Caco-2 (cell line): ENCODE data around the gene SH3TC2. TPM values are rescaled to one million over a fixed set of nuclear protein-coding genes. Genes with fewer than 3 reads are reported as not detected.

ENCODE experiments used
- BruUV-seq: library from RNA; stranded (reverse); fragments of 400-500 nt; replicated peaks from 2 replicates; lab custom pipeline; 2021; lab: Mats Ljungman, UMichigan
- CTCF ChIA-PET: fragments of 300-600 bp; sonication (Branson Sonifier 250); formaldehyde crosslinking; loops from one replicate; lab custom pipeline; 2022; ENCODE audit warnings: antibody characterized with exemption; lab: Charles Lee
- POLR2A ChIA-PET: fragments of 300-600 bp; sonication (Branson Sonifier 250); formaldehyde crosslinking; loops from one replicate; lab custom pipeline; 2022; ENCODE audit warnings: antibody characterized with exemption; lab: Charles Lee
- DNase-seq, 2 experiments: peaks; one replicate each; pipeline versions ENCODE4 v3.0.0 to v3.0.0-alpha.2; 2020 to 2022
- H3K27me3 ChIP-seq: replicated peaks from 2 replicates; pipeline ENCODE4 v1.6.0; 2011; ENCODE audit warnings: low read length; ENCODE audit not compliant: control insufficient read depth, insufficient read depth
- H3K36me3 ChIP-seq: 2 replicates; pipeline ENCODE4 v1.5.1; 2011; ENCODE audit warnings: low read length; ENCODE audit not compliant: control insufficient read depth, insufficient read depth
- H3K4me1 ChIP-seq: fragments of 250-450 bp; sonication (Bioruptor Pico); 2 replicates; pipeline ENCODE4 v1.5.1; 2020; ENCODE audit warnings: mild to moderate bottlenecking
- H3K4me3 ChIP-seq: 2 replicates; pipeline ENCODE4 v1.5.1; 2011; ENCODE audit warnings: low read depth, mild to moderate bottlenecking, control low read depth, low read length
- H3K9me3 ChIP-seq: fragments of 250-450 bp; sonication (Bioruptor Pico); 2 replicates; pipeline ENCODE4 v1.5.1; 2020; ENCODE audit warnings: mild to moderate bottlenecking, moderate library complexity
- H3K27ac Mint-ChIP-seq: one replicate; pipeline ENCODE4 v1.8.0; 2022; ENCODE audit warnings: mixed read lengths; ENCODE audit not compliant: unreplicated experiment
- H3K27me3 Mint-ChIP-seq: one replicate; pipeline ENCODE4 v1.8.0; 2022; ENCODE audit warnings: mixed read lengths; ENCODE audit not compliant: insufficient read depth, unreplicated experiment
- H3K36me3 Mint-ChIP-seq: one replicate; pipeline ENCODE4 v1.8.0; 2022; ENCODE audit warnings: mild to moderate bottlenecking, mixed read lengths; ENCODE audit not compliant: insufficient read depth, unreplicated experiment
- H3K4me1 Mint-ChIP-seq: one replicate; pipeline ENCODE4 v1.8.0; 2022; ENCODE audit warnings: low read depth, mixed read lengths; ENCODE audit not compliant: unreplicated experiment
- H3K4me3 Mint-ChIP-seq: one replicate; pipeline ENCODE4 v1.8.0; 2022; ENCODE audit warnings: mild to moderate bottlenecking, moderate library complexity, mixed read lengths; ENCODE audit not compliant: unreplicated experiment
- H3K9me3 Mint-ChIP-seq: one replicate; pipeline ENCODE4 v1.8.0; 2022; ENCODE audit warnings: mixed read lengths; ENCODE audit not compliant: unreplicated experiment
- CTCF ChIP-seq, 2 experiments: fragments of 200-600 bp in 1 of 2; IDR thresholded peaks; 1 replicate in 1 of 2; 2 replicates in 1 of 2; pipeline versions ENCODE4 v1.5.1 to v1.8.0; 2011 to 2022; ENCODE audit warnings: antibody characterized with exemption in 1 of 2, control low read depth in 1 of 2, inconsistent platforms in 1 of 2, low read depth in 1 of 2, low read length in 1 of 2, mild to moderate bottlenecking in 1 of 2, moderate library complexity in 1 of 2; ENCODE audit not compliant: insufficient read depth in 1 of 2, severe bottlenecking in 1 of 2, unreplicated experiment in 1 of 2
- intact Hi-C: fragments of 100-400 bp; cut with micrococcal nuclease; formaldehyde crosslinking; loops from one replicate; pipeline ENCODE4 v1.10.0; 2022; ENCODE audit not compliant: unreplicated experiment
- total RNA-seq: library from RNA; stranded (reverse); gene quantifications from 2 replicates; pipeline ENCODE4 v1.2.3, GENCODE V29; 2022

Gene SH3TC2
- total RNA-seq, 1 experiment from 2014 or later: 5.8 TPM

- no peak for DNase-seq
- Mint-ChIP-seq H3K4me3 (no peak overlapping the region), H3K9me3 (no peaks in the 10 kb centered on the region), H3K27me3 (peaks cover 15% of the 10 kb centered on the region), H3K27ac (no peak overlapping the region), H3K4me1 (no peaks in the 10 kb centered on the region), H3K36me3 (no peaks in the 10 kb centered on the region)
- no peaks in the 10 kb centered on the region for H3K27me3 ChIP-seq
- intact Hi-C loops: no loop called here
- H3K4me1 ChIP-seq: no peaks in the 10 kb centered on the region
- ChIA-PET POLR2A (no interaction called here), CTCF (no interaction called here)
- H3K9me3 ChIP-seq: no peaks in the 10 kb centered on the region
- BruUV-seq: no TSS peak
- H3K4me3 ChIP-seq: no peak overlapping the region
- TF ChIP-seq CTCF (IDR thresholded peaks at IDR 0.05; ENCODE audit: insufficient read depth in 1 of 2, low read depth in 1 of 2, low read length in 1 of 2, severe bottlenecking in 1 of 2, unreplicated experiment in 1 of 2): no peak
- no peaks in the 10 kb centered on the region for H3K36me3 ChIP-seq
Measured at GRCh38 chr5:149083846-149084245, 21.0 kb upstream of the SH3TC2 start.

- TF ChIP-seq CTCF (IDR thresholded peaks at IDR 0.05; ENCODE audit: insufficient read depth in 1 of 2, low read depth in 1 of 2, low read length in 1 of 2, severe bottlenecking in 1 of 2, unreplicated experiment in 1 of 2): no peak
- H3K36me3 ChIP-seq: no peaks in the 10 kb centered on the region
- H3K27me3 Mint-ChIP-seq: peaks cover 15% of the 10 kb centered on the region
- H3K4me1 ChIP-seq: no peaks in the 10 kb centered on the region
- no peak overlapping the region for H3K4me3 ChIP-seq
- H3K27me3 ChIP-seq: no peaks in the 10 kb centered on the region
- no peak for DNase-seq
- POLR2A ChIA-PET: no interaction called here
- CTCF ChIA-PET: no interaction called here
- no peaks in the 10 kb centered on the region for H3K9me3 Mint-ChIP-seq
- H3K27ac Mint-ChIP-seq: no peak overlapping the region
- BruUV-seq: no TSS peak
- intact Hi-C loops: no loop called here
- H3K36me3 Mint-ChIP-seq: no peaks in the 10 kb centered on the region
- H3K9me3 ChIP-seq: no peaks in the 10 kb centered on the region
- H3K4me1 Mint-ChIP-seq: no peaks in the 10 kb centered on the region
- H3K4me3 Mint-ChIP-seq: no peak overlapping the region
Measured at GRCh38 chr5:149082271-149082670, 19.4 kb upstream of the SH3TC2 start.

- intact Hi-C loops: no loop called here
- ChIA-PET POLR2A (no interaction called here), CTCF (no interaction called here)
- Histone ChIP-seq H3K9me3 (no peaks in the 10 kb centered on the region), H3K36me3 (no peaks in the 10 kb centered on the region), H3K27me3 (no peaks in the 10 kb centered on the region), H3K4me1 (no peaks in the 10 kb centered on the region), H3K4me3 (no peak overlapping the region)
- H3K9me3 Mint-ChIP-seq: no peaks in the 10 kb centered on the region
- H3K4me1 Mint-ChIP-seq: no peaks in the 10 kb centered on the region
- H3K27me3 Mint-ChIP-seq: peaks cover 14% of the 10 kb centered on the region
- no peak for TF ChIP-seq CTCF (IDR thresholded peaks at IDR 0.05; ENCODE audit: insufficient read depth in 1 of 2, low read depth in 1 of 2, low read length in 1 of 2, severe bottlenecking in 1 of 2, unreplicated experiment in 1 of 2)
- no peaks in the 10 kb centered on the region for H3K36me3 Mint-ChIP-seq
- no peak overlapping the region for H3K27ac Mint-ChIP-seq
- no TSS peak for BruUV-seq
- no peak for DNase-seq
- H3K4me3 Mint-ChIP-seq: no peak overlapping the region
Measured at GRCh38 chr5:149080294-149080693, 17.4 kb upstream of the SH3TC2 start.
